Urinary bladder (tissue), 4 donors: ENCODE results near the gene ARMCX4. TPM values are rescaled to one million over a fixed set of nuclear protein-coding genes. Genes with fewer than 3 reads are reported as not detected.
"Not testable (repeated sequence)": the region's sequence is repeated elsewhere in the genome, so short reads cannot be mapped to it uniquely, and the experiment has no call there.

Experiments used
- DNase-seq: peaks from one replicate; pipeline ENCODE4 v3.0.0-alpha.2; 2015; ENCODE audit errors: extremely low spot score
- H3K27ac ChIP-seq: one replicate; pipeline ENCODE4 v1.5.1; 2013; ENCODE audit warnings: low read depth, mild to moderate bottlenecking, moderate library complexity
- H3K36me3 ChIP-seq: one replicate; pipeline ENCODE4 v1.6.1; 2013; ENCODE audit warnings: mild to moderate bottlenecking, moderate library complexity; ENCODE audit not compliant: insufficient read depth
- H3K4me1 ChIP-seq: one replicate; pipeline ENCODE4 v1.6.1; 2013; ENCODE audit warnings: mild to moderate bottlenecking, moderate library complexity; ENCODE audit not compliant: insufficient read depth
- H3K4me3 ChIP-seq: one replicate; pipeline ENCODE4 v1.5.1; 2013; ENCODE audit warnings: low read depth, low read length
- WGBS: extraction: QIAGEN DNeasy Blood & Tissue Kit; methylation state at CpG from one replicate; pipeline ENCODE4 v1.1.7; 2013; 5-methylcytosine and 5-hydroxymethylcytosine counted together
- polyA plus RNA-seq: library from polyadenylated mRNA; stranded (reverse); fragments of 200-250 nt; gene quantifications from one replicate; pipeline ENCODE4 v1.2.3, GENCODE V29; 2013
- total RNA-seq: library from RNA; depleted of rRNA; stranded (reverse); fragments of >200 nt; gene quantifications from one replicate; pipeline ENCODE4 v1.2.3, GENCODE V29; 2014
- donor health status: healthy with polysubstance abuse.
- donor health status: healthy.

The ARMCX4 gene
- total and polyA plus RNA-seq, 2 donors: 11.5 to 28.0 TPM

DNA sequence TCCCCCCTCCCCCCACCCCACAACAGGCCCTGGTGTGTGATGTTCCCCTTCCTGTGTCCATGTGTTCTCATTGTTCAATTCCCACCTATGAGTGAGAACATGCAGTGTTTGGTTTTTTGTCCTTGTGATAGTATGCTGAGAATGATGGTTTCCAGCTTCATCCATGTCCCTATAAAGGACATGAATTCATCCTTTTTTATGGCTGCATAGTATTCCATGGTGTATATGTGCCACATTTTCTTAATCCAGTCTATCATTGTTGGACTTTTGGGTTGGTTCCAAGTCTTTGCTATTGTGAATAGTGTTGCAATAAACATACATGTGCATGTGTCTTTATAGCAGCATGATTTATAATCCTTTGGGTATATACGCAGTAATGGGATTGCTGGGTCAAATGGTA is 17.7 kb downstream of the ARMCX4 start:
- not testable (repeated sequence) for DNase-seq, H3K27ac ChIP-seq, H3K36me3 ChIP-seq, H3K4me1 ChIP-seq, H3K4me3 ChIP-seq
- 80% methylated on average over 1 of the region's 1 CpG for WGBS

DNA sequence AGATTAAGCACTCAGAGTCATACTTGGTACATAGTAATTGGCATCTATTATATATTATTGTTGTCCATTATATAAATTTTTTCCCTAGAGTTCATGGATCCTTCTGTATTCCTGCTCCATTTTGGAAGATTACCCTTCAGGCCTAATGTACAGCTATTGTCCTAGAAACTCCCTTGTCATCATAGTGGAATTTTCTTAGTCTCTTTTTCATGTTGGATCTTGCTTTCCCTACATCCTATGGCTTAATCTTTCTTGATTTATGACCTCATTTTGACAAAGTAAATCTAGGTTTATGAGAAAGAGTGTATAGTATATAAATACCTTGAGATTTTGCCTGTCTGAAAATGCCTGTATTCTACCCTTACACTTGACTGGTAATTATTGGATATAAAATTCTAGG is 22.1 kb downstream of the ARMCX4 start:
- H3K4me3 ChIP-seq: no peak overlapping the region
- H3K36me3 ChIP-seq: peaks cover 1% of the 10 kb centered on the region
- no peaks in the 10 kb centered on the region for H3K4me1 ChIP-seq
- no peak for DNase-seq
- no peak overlapping the region for H3K27ac ChIP-seq

DNA sequence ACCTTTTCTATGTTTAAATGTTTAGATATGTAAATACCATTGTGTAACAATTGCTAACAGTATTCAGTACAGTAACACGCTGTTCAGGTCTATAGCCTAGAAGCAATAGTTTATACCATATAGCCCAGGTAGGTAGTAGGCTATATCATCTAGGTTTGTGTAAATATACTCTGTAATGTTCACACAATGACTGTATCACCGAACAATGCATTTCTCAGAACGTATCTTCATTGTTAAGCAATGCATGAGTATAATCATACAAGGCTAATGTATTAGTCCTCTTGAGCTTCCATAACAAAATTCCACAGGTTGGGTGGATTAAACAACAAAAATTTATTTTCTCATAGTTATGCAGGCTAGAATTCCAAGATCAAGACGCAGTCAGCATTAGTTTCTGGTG is 22.7 kb downstream of the ARMCX4 start:
- peaks cover 1% of the 10 kb centered on the region for H3K36me3 ChIP-seq
- no peak overlapping the region for H3K4me3 ChIP-seq
- 98% methylated on average over 4 of the region's 4 CpGs for WGBS
- H3K27ac ChIP-seq: no peak overlapping the region
- no peak for DNase-seq
- H3K4me1 ChIP-seq: no peaks in the 10 kb centered on the region

DNA sequence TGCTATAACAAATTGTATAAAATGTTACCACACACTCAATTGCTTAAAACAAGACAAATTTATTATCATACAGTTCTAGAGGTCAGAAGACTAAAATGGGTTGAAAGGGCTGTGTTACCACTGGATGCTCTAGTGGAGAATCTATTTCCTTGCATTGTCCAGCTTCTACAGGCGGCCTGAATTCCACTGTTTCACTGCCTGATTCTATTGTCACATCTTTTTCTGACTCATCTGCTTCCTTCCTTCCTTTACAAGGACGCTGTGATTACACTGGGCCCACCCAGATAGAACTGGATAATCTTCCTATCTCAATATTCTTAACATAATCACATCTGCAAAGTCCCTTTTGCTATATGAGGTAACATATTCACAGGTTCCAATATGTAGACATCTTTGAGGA is 45.7 kb downstream of the ARMCX4 start:
- no peak for DNase-seq
- no peak overlapping the region for H3K27ac ChIP-seq
- no peaks in the 10 kb centered on the region for H3K36me3 ChIP-seq
- H3K4me3 ChIP-seq: no peak overlapping the region
- WGBS: 75% methylated on average over 2 of the region's 2 CpGs
- no peaks in the 10 kb centered on the region for H3K4me1 ChIP-seq

Other genes with a start within 250 kb of the ARMCX4 start
- gene TAF7L, start 194.1 kb upstream of the ARMCX4 start, total RNA-seq: 0.26 TPM
- gene TAF7L, start 194.1 kb upstream of the ARMCX4 start, polyA plus RNA-seq: 0.13 TPM
- gene TIMM8A, start 136.7 kb upstream of the ARMCX4 start, total RNA-seq: 4.6 TPM
- gene TIMM8A, start 136.7 kb upstream of the ARMCX4 start, polyA plus RNA-seq: 6.2 TPM
- 7.6 TPM for gene BTK, start 99.3 kb upstream of the ARMCX4 start, total RNA-seq
- gene BTK, start 99.3 kb upstream of the ARMCX4 start, polyA plus RNA-seq: 3.9 TPM
- gene RPL36A, start 94.4 kb upstream of the ARMCX4 start, total RNA-seq: 808 TPM
- 1,560 TPM for gene RPL36A, start 94.4 kb upstream of the ARMCX4 start, polyA plus RNA-seq
- 21.3 TPM for gene GLA, start 77.5 kb upstream of the ARMCX4 start, total RNA-seq
- 21.3 TPM for gene GLA, start 77.5 kb upstream of the ARMCX4 start, polyA plus RNA-seq
- 60.4 TPM for gene HNRNPH2, start 77.2 kb upstream of the ARMCX4 start, total RNA-seq
- gene HNRNPH2, start 77.2 kb upstream of the ARMCX4 start, polyA plus RNA-seq: 86.2 TPM
- 71.3 TPM for gene ARMCX1, start 65.1 kb downstream of the ARMCX4 start, total RNA-seq
- gene ARMCX1, start 65.1 kb downstream of the ARMCX4 start, polyA plus RNA-seq: 33.8 TPM
- gene ARMCX6, start 132.5 kb downstream of the ARMCX4 start, total RNA-seq: 37.5 TPM
- gene ARMCX6, start 132.5 kb downstream of the ARMCX4 start, polyA plus RNA-seq: 35.1 TPM
- gene ARMCX3, start 137.7 kb downstream of the ARMCX4 start, total RNA-seq: 111 TPM
- gene ARMCX3, start 137.7 kb downstream of the ARMCX4 start, polyA plus RNA-seq: 54.0 TPM
- 76.9 TPM for gene ARMCX2, start 174.4 kb downstream of the ARMCX4 start, total RNA-seq
- gene ARMCX2, start 174.4 kb downstream of the ARMCX4 start, polyA plus RNA-seq: 42.8 TPM